BLaER1 (cell line): ENCODE data around the gene KIF25.
A peak's percentile ranks its signal among the peaks of the same experiment; 100 is the strongest.

Source experiments
- H3K27ac ChIP-seq: shearing (Covaris generic); formaldehyde crosslinking; 2 replicates; pipeline ENCODE4 v1.8.1; 2022
- H3K27me3 ChIP-seq: shearing (Covaris generic); formaldehyde crosslinking; 2 replicates; pipeline ENCODE4 v1.8.1; 2022
- H3K36me3 ChIP-seq: shearing (Covaris generic); formaldehyde crosslinking; 2 replicates; pipeline ENCODE4 v1.8.1; 2022
- H3K4me1 ChIP-seq: shearing (Covaris generic); formaldehyde crosslinking; 2 replicates; pipeline ENCODE4 v1.8.1; 2022
- H3K4me2 ChIP-seq: shearing (Covaris generic); formaldehyde crosslinking; 2 replicates; pipeline ENCODE4 v1.8.1; 2022
- H3K4me3 ChIP-seq: shearing (Covaris generic); formaldehyde crosslinking; 2 replicates; pipeline ENCODE4 v1.8.1; 2022
- H3K9ac ChIP-seq: shearing (Covaris generic); formaldehyde crosslinking; 2 replicates; pipeline ENCODE4 v1.8.1; 2022
- H3K9me3 ChIP-seq: shearing (Covaris generic); formaldehyde crosslinking; 2 replicates; pipeline ENCODE4 v1.8.1; 2022
- H4K20me1 ChIP-seq: shearing (Covaris generic); formaldehyde crosslinking; 2 replicates; pipeline ENCODE4 v1.8.1; 2022
- Cebpa-rat ChIP-seq: shearing (Covaris generic); IDR thresholded peaks from 2 replicates; pipeline ENCODE4 v1.8.1; 2022

Gene KIF25

DNA sequence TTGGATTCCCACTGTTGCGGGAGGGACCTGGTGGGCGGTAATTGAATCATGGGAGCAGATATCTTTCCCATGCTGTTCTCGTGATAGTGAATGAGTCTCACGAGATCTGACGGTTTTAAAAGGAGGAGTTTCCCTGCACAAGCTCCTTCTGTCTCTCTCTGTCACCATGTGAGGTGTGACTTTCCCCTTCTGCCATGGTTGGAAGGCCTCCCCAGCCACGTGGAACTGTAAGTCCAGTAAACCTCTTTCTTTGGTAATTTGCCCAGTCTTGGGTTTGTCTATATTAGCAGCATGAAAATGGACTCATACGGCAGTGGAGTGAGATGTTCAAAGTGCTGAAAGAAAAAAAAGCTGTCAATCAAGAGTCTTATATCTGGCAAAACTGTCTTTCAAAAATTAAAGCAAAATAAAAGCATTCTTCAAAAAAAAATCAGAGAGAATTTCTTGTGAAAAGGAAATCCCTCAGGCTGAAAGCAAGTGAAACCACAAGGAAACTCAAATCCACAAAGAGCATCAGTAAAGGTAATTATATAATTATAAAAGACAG is 15.5 kb upstream of the KIF25 start:
- no peaks in the 10 kb centered on the region for H3K27me3 ChIP-seq
- H3K9ac ChIP-seq = no peak overlapping the region
- peaks cover 57% of the 10 kb centered on the region for H3K36me3 ChIP-seq
- no peak overlapping the region for H3K4me3 ChIP-seq
- no peaks in the 10 kb centered on the region for H4K20me1 ChIP-seq
- H3K4me1 ChIP-seq = peaks cover 32% of the 10 kb centered on the region
- H3K4me2 ChIP-seq = peak overlapping the region; percentile 43
- H3K27ac ChIP-seq = no peak overlapping the region
- TF ChIP-seq Cebpa-rat = no peak
- H3K9me3 ChIP-seq = peaks cover 83% of the 10 kb centered on the region

DNA sequence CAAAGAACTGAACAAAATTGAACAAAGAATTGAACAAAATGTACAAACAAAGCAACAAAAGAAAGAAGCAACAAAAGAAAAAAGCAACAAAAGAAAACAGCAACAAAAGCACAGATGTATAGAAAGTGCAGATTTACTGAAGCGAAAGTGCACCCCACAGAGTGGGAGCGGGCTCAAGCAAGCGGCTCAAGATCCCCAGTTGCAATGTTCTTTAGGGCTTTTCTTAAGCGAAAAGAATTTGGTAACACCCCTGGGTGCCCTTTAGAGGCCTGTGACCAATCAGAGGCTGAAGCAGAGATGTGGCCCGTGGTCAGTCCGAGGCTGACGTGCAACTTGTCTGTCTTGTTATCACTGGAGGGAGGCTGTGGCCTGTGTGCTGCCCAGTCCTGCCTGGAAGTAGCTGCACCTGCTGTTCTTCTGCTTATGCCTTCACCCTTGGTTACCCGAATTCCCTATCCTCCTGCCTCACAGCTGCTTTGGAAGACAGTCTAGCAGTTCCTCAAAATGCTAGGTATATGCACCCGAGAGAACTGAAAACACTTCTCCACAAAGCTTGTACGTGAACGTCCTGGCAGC is 13.2 kb upstream of the KIF25 start:
- TF ChIP-seq Cebpa-rat = no peak
- peaks cover 65% of the 10 kb centered on the region for H3K36me3 ChIP-seq
- H3K27me3 ChIP-seq = no peaks in the 10 kb centered on the region
- H3K9ac ChIP-seq = no peak overlapping the region
- no peak overlapping the region for H3K27ac ChIP-seq
- no peak overlapping the region for H3K4me3 ChIP-seq
- H3K9me3 ChIP-seq = peaks cover 93% of the 10 kb centered on the region
- H3K4me2 ChIP-seq = no peak overlapping the region
- peaks cover 32% of the 10 kb centered on the region for H3K4me1 ChIP-seq
- H4K20me1 ChIP-seq = no peaks in the 10 kb centered on the region

DNA sequence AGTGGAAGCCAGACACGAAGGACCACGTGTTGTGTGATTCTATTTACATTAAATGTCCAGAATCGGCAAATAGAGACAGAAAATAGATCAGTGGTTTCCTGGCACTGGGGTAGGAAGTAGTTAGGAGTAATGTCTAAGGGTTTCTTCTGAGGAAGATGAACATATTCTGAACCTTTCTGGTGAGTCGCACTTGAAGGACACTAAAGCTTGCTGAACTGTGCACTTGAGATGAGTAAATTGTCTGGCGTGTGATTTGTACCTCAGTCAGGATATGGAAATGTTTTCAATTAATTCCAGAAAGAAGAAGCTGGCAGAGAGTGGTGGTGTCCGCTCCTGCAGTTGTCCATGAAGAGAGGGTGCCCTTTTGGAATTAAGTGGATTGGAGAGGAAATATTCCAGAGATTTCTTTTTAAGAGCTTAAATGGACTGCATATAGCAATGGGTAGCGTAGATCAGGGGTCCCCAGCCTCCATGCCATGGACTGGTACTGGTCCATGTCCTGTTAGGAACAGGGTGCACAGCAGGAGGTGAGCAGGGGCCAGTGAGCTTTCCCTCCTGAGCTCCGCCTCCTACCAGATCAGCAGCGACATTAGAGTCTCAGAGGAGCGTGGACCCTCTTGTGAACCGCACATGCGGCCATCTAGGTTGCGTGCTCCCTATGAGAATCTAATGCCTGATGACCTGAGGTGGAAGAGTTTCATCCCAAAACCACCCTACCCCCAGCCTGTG is 12.4 kb upstream of the KIF25 start:
- Histone ChIP-seq H3K9me3 (peaks cover 93% of the 10 kb centered on the region), H3K4me1 (peaks cover 32% of the 10 kb centered on the region), H3K27ac (no peak overlapping the region), H3K27me3 (no peaks in the 10 kb centered on the region), H3K36me3 (peaks cover 63% of the 10 kb centered on the region), H3K9ac (no peak overlapping the region), H4K20me1 (no peaks in the 10 kb centered on the region), H3K4me3 (no peak overlapping the region), H3K4me2 (peak overlapping the region; percentile 38; the same call in 1 of the 2 replicates)
- TF ChIP-seq Cebpa-rat = no peak

- Histone ChIP-seq H3K4me3 (no peak overlapping the region), H3K9ac (no peak overlapping the region), H3K4me1 (peaks cover 27% of the 10 kb centered on the region), H3K27ac (no peak overlapping the region), H3K27me3 (no peaks in the 10 kb centered on the region), H3K9me3 (peaks cover 93% of the 10 kb centered on the region), H3K4me2 (no peak overlapping the region), H4K20me1 (no peaks in the 10 kb centered on the region), H3K36me3 (peaks cover 66% of the 10 kb centered on the region)
- no peak for TF ChIP-seq Cebpa-rat
These were observed 11.4 kb upstream of the KIF25 start for GRCh38 chr6:167985911-167986595.

- H3K4me2 ChIP-seq = no peak overlapping the region
- no peaks in the 10 kb centered on the region for H3K27me3 ChIP-seq
- TF ChIP-seq Cebpa-rat = no peak
- peaks cover 22% of the 10 kb centered on the region for H3K4me1 ChIP-seq
- no peaks in the 10 kb centered on the region for H4K20me1 ChIP-seq
- H3K4me3 ChIP-seq = no peak overlapping the region
- no peak overlapping the region for H3K9ac ChIP-seq
- H3K9me3 ChIP-seq = peaks cover 91% of the 10 kb centered on the region
- H3K36me3 ChIP-seq = peaks cover 67% of the 10 kb centered on the region
- H3K27ac ChIP-seq = no peak overlapping the region
These were observed 9.9 kb upstream of the KIF25 start for GRCh38 chr6:167987396-167988153.

GRCh38 chr6:167988154-167988495 is 9.3 kb upstream of the KIF25 start:
- Histone ChIP-seq H3K27me3 (no peaks in the 10 kb centered on the region), H4K20me1 (no peaks in the 10 kb centered on the region), H3K4me3 (no peak overlapping the region), H3K4me1 (peaks cover 23% of the 10 kb centered on the region), H3K9me3 (peaks cover 88% of the 10 kb centered on the region), H3K27ac (no peak overlapping the region), H3K36me3 (peaks cover 67% of the 10 kb centered on the region), H3K4me2 (no peak overlapping the region), H3K9ac (no peak overlapping the region)
- no peak for TF ChIP-seq Cebpa-rat

DNA sequence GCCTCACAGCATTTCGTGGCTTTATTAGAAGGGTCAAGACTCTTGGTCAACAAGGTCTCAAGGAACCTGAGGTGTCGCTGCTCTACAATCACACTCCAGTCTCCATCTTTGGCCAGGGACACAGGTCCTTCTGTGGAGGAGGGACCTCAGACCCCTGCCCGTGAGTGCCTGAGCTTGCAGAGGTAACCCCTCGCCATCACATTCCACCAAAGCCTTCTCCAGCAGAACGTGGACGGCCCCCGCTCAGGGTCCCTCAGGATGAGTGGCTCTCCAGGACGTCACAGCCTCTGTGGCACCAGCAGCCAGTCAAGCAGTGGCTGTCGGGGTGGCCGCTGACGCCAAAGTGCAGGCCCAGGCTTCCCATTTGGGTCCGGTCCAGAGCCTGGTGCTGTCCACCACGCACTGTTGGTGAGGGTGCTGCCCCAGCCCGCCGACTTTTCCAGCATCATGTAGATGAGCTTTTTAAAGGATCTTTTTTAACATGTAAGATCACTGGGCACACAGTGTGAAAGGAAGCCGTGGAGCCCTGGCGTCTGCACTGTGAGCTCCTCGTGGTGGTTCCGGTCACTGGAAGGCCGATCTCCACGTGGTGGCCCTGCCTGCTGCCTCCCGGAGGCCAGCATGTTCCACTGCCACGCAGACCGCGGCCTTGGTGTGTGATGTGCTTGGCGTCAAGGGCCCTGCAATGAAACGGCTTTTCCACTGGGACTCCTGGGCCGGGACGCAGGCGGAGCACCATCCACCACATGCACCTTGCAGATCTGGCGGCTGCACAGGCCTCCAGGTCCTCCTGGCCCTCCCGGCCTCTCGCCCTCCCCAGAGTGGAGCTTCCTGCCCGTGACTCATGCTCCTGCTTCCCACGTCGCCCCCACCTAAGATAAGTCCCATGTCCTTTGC is 8.3 kb upstream of the KIF25 start:
- no peaks in the 10 kb centered on the region for H4K20me1 ChIP-seq
- peaks cover 34% of the 10 kb centered on the region for H3K4me1 ChIP-seq
- H3K9ac ChIP-seq = no peak overlapping the region
- H3K27ac ChIP-seq = no peak overlapping the region
- H3K9me3 ChIP-seq = peaks cover 77% of the 10 kb centered on the region
- no peaks in the 10 kb centered on the region for H3K27me3 ChIP-seq
- no peak overlapping the region for H3K4me2 ChIP-seq
- no peak overlapping the region for H3K4me3 ChIP-seq
- no peak for TF ChIP-seq Cebpa-rat
- H3K36me3 ChIP-seq = peaks cover 64% of the 10 kb centered on the region

GRCh38 chr6:167990016-167990945 is 7.2 kb upstream of the KIF25 start:
- Histone ChIP-seq H3K4me2 (no peak overlapping the region), H3K27me3 (no peaks in the 10 kb centered on the region), H3K36me3 (peaks cover 53% of the 10 kb centered on the region), H3K4me1 (peaks cover 38% of the 10 kb centered on the region), H3K4me3 (no peak overlapping the region), H3K9me3 (peaks cover 66% of the 10 kb centered on the region), H3K9ac (no peak overlapping the region), H4K20me1 (no peaks in the 10 kb centered on the region), H3K27ac (no peak overlapping the region)
- no peak for TF ChIP-seq Cebpa-rat
